ENCODE measurements around the gene AUH. TPM values are rescaled to one million over a fixed set of nuclear protein-coding genes. Genes with fewer than 3 reads are reported as not detected.
A peak's percentile ranks its signal among the peaks of the same experiment; 100 is the strongest.

The AUH gene
- total RNA-seq, 1 donor from 2014 or later: 8.8 TPM

DNA sequence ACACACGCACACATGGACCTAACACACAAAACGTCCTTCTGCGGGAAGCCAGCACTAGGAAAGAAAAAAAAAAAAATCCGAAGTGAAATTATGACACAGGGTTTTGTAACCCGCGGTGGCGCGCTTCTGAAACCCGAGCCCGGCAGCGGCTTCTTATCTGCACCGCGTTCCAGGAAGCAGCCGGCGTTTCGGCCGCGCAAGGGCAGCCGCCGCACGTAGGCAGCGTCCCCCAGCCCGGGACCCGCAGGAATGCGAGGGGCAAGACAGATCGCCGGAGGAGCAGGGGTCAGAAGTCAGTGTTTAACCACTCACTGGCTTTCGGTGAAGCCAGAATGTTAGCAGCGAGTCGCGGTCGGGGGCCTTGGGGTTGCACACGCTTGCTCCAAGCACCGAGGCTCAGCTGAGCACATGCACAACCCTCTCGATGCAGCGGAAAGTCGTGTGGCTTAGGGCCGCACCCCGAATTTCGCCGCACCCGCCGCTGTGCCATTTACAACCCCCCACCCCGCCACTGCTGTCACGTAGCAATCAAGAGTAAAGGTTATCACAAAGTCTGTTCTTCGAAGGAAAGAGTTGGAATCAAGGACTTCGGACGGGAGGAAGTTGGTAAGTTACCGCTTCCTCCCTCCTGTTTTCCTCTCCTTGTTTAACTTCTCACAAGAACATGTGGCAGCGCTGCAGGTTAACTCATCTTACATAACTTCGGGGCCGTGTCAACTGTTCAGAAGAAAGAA is 167.9 kb downstream of the AUH start:
- Mint-ChIP-seq H3K36me3 (ENCODE audit: low read depth) (no peaks in the 10 kb centered on the region), H3K9me3 (ENCODE audit: low read depth) (no peaks in the 10 kb centered on the region), H3K27ac (ENCODE audit: unreplicated experiment) (peak overlapping the region; percentile 96), H3K27me3 (ENCODE audit: low read depth) (no peaks in the 10 kb centered on the region), H3K4me1 (ENCODE audit: low read depth) (peaks cover 41% of the 10 kb centered on the region), H3K4me3 (ENCODE audit: unreplicated experiment) (peak overlapping the region; percentile 70)
- no peak for TF ChIP-seq CTCF (IDR thresholded peaks at IDR 0.05)
- DNase-seq (ENCODE audit: low spot score): no peak

DNA sequence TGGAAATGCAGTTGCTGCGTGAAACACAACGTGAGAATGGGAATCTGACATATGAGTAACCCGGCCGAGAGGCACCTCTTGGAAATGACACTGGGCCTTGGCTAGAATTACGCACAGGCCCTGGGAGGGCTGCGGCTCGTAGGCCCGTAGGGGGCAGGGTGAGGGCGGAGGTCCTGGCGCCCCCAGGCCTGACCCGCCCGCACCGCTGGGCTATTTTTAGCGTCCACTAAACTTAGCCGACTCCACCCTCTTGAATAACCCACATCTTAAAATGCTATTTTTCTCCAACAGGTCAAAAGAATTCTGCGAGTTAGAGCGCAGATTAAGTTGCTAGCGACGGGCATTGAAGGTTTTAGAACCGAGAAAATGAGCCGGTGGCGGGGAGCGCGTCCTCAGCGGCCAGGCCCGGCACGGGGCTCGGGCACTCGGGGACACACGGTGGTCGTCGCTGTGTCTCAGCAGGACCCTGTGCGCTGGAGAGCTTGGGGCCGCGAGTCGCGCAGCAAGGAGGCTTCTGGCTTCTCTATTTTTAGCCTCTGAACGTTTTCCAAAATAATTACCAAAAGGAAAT is 168.5 kb downstream of the AUH start:
- Mint-ChIP-seq H3K36me3 (ENCODE audit: low read depth) (peaks cover 3% of the 10 kb centered on the region), H3K27me3 (ENCODE audit: low read depth) (no peaks in the 10 kb centered on the region), H3K9me3 (ENCODE audit: low read depth) (peaks cover 3% of the 10 kb centered on the region), H3K4me1 (ENCODE audit: low read depth) (peaks cover 44% of the 10 kb centered on the region), H3K4me3 (ENCODE audit: unreplicated experiment) (peak overlapping the region; percentile 70), H3K27ac (ENCODE audit: unreplicated experiment) (peak overlapping the region; percentile 96)
- TF ChIP-seq CTCF (IDR thresholded peaks at IDR 0.05): peak; percentile 26
- DNase-seq (ENCODE audit: low spot score): no peak

DNA sequence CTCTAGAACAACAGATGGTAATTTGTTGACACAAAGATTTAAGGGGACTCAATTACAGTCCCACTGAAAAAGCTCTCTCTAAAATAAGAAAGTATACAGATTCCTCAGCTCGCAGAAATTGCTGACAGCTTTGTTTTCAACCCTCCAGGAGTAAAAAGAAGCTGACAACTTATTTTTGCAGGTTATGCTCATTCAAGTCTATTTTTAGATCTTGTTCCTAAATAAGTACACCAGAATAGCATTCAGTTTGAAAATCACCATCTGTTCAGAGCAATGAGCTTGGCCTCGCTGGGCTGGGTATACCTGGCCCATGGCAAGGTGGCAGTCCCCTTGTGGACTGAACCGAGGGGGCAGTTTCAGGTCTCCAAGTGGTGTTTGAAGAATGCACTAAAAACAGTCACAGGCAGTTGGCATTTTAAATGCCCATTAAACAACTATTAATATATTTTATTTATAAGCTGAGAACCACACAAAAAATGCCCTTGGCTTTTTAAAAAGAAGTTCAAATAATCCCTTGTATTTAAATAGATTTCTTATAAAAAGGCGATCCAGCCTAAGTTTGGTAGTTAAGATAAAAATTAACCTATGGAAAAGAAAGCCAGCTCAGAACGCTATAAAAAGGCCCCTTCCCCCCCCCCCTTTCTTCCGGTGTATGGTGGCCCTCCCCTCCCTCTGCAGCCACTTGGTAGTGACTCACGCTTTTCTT is 169.2 kb downstream of the AUH start:
- DNase-seq (ENCODE audit: low spot score): no peak
- peak overlapping the region; percentile 70 for H3K4me3 Mint-ChIP-seq (ENCODE audit: unreplicated experiment)
- peaks cover 47% of the 10 kb centered on the region for H3K4me1 Mint-ChIP-seq (ENCODE audit: low read depth)
- no peak for TF ChIP-seq CTCF (IDR thresholded peaks at IDR 0.05)
- no peaks in the 10 kb centered on the region for H3K27me3 Mint-ChIP-seq (ENCODE audit: low read depth)
- peaks cover 4% of the 10 kb centered on the region for H3K36me3 Mint-ChIP-seq (ENCODE audit: low read depth)
- H3K9me3 Mint-ChIP-seq (ENCODE audit: low read depth): peaks cover 5% of the 10 kb centered on the region
- peak overlapping the region; percentile 96 for H3K27ac Mint-ChIP-seq (ENCODE audit: unreplicated experiment)

DNA sequence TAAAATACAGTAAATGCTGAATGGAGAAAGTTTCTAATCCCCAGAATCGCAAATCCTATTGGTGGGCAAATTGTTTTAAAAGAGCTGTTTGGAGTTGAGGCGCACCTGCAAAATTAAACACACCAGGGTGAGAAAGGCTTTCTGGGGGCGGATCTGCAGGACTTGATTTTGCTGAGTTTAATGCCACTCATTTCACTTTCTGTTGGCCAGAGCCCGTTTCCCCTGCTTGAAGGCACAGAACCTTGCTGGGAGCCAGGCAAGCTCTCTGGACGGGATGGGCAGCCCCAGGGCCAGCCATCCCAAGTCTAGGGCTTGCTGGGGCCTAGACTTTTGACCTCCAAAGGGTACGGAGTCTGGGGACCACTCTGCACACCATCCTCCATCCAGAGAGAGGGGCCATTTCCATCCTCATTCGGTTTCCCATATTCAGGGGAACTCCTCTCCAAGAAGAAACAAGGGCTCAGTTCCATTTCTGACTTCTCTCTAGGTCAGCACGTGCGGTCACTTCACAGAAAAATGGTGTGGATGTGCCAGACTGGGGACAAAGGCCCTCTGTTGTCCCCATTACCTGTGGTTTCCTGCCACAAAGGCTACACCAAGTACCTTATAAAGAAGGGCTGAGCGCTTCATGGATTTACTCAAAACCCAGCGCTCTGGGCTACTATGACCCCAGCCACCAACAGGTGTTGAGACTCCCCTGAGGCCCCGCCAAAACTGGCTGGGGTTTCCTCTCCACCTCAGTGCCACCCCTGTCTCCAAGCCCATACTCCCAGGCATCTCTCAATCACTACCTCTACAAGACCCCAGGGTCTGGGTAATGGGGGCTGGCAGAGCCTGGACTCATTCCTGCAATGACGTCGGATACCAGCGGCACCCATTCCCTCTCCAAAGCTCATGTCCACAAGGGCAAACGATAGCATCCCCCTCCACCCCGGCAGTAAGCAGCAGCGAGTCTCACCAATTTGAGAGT is 170.0 kb downstream of the AUH start:
- Mint-ChIP-seq H3K4me1 (ENCODE audit: low read depth) (peaks cover 46% of the 10 kb centered on the region), H3K36me3 (ENCODE audit: low read depth) (peaks cover 4% of the 10 kb centered on the region), H3K9me3 (ENCODE audit: low read depth) (peaks cover 5% of the 10 kb centered on the region), H3K27me3 (ENCODE audit: low read depth) (no peaks in the 10 kb centered on the region), H3K4me3 (ENCODE audit: unreplicated experiment) (no peak overlapping the region), H3K27ac (ENCODE audit: unreplicated experiment) (peak overlapping the region; percentile 96)
- DNase-seq (ENCODE audit: low spot score): no peak
- no peak for TF ChIP-seq CTCF (IDR thresholded peaks at IDR 0.05)
